Activated CD8-positive, alpha-beta T cell treated with anti-CD3 and anti-CD28 coated beads, Interleukin-2, amount 10 ng/mL, durations not matched to agents 7 days and 5 days (primary cell): ENCODE data around the gene DGKB. TPM values are rescaled to one million over a fixed set of nuclear protein-coding genes. Genes with fewer than 3 reads are reported as not detected.

Experiments used
- ATAC-seq: fragments of 150-1000 bp; cut with Tn5 transposase; one replicate; pipeline ENCODE4 v1.10.0; 2021; ENCODE audit warnings: moderate library complexity
- CTCF ChIA-PET: fragments of 350-600 bp; sonication (Branson Sonifier 250); formaldehyde crosslinking; loops from one replicate; lab custom pipeline; 2021; ENCODE audit warnings: antibody characterized with exemption; lab: Charles Lee
- POLR2A ChIA-PET: fragments of 350-600 bp; sonication (Branson Sonifier 250); formaldehyde crosslinking; loops from one replicate; lab custom pipeline; 2021; ENCODE audit warnings: antibody characterized with exemption; lab: Charles Lee
- DNase-seq: peaks from one replicate; pipeline ENCODE4 v3.0.0-alpha.2; 2020
- H3K27ac Mint-ChIP-seq: one replicate; pipeline ENCODE4 v1.8.0; 2021; ENCODE audit warnings: mild to moderate bottlenecking, mixed read lengths
- H3K27me3 Mint-ChIP-seq: one replicate; pipeline ENCODE4 v1.8.0; 2021; ENCODE audit warnings: low read depth, mixed read lengths
- H3K36me3 Mint-ChIP-seq: one replicate; pipeline ENCODE4 v1.8.0; 2021; ENCODE audit warnings: low read depth, mixed read lengths
- H3K4me1 Mint-ChIP-seq: one replicate; pipeline ENCODE4 v1.8.0; 2021; ENCODE audit warnings: low read depth, mixed read lengths
- H3K4me3 Mint-ChIP-seq: one replicate; pipeline ENCODE4 v1.8.0; 2021; ENCODE audit warnings: mild to moderate bottlenecking, mixed read lengths
- H3K9me3 Mint-ChIP-seq: one replicate; pipeline ENCODE4 v1.8.0; 2022; ENCODE audit warnings: mixed read lengths; ENCODE audit not compliant: insufficient read depth
- total RNA-seq, 2 experiments: library from RNA; stranded (reverse); gene quantifications; one replicate each; pipeline ENCODE4 v1.2.3, GENCODE V29; 2021

The DGKB gene
- total RNA-seq, 2 experiments from 2014 or later: not detected

DNA sequence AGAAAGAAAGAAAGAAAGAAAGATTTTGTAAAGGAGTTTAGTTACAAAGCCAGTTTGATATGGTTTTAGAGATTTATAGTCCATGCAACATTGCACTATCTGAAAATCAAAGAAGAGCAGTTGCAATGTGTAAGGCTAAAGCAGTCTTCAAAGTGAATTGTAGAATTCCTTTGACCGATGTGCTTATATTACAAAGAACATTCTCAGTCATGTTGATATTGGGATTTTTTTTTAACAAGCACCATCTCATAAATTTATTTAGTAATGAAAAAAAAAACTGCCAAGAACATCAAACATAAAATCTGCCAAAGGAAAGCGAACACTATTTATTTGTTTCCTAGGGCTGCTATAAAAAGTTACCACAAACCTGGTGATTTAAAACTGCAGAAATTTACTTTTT lies 133.3 kb downstream of the DGKB start:
- no peak for DNase-seq
- Mint-ChIP-seq H3K4me1 (no peaks in the 10 kb centered on the region), H3K36me3 (no peaks in the 10 kb centered on the region), H3K4me3 (no peak overlapping the region), H3K9me3 (peaks cover 6% of the 10 kb centered on the region), H3K27ac (no peak overlapping the region), H3K27me3 (no peaks in the 10 kb centered on the region)
- POLR2A ChIA-PET: no interaction called here
- CTCF ChIA-PET: no interaction called here
- ATAC-seq: no peak

DNA sequence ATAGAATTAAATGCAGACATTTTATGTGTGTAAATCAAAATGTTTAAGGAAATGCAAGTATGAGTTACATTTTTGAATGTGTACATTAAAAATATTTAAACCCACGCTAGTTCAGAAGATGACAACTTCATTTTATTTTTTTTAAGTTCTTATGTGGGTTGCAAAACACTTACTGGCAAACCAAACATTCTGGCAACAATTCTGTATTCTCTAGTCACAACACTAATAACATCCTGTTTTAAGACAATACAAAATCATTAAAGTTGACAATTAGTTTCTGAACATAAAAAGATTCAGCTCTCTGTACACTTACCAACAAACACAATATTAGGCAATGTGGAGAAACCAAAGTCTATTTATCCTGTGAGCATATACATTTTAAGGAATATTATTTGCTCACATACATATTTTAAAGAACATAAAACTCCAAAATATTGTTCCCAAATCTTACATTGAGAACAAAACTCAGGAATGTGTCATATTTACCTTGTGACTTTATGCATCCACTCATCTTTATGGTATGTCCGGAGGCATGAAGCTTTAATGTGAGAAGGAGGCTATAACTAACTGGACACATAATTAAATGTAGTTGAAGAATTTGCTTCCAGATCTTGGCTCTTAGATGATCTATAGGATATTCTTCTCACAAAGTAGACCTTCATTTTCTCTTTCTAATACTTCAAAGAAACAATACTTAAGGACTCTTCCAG lies 134.7 kb downstream of the DGKB start:
- H3K36me3 Mint-ChIP-seq: no peaks in the 10 kb centered on the region
- ChIA-PET POLR2A (no interaction called here), CTCF (no interaction called here)
- H3K27me3 Mint-ChIP-seq: no peaks in the 10 kb centered on the region
- no peak overlapping the region for H3K4me3 Mint-ChIP-seq
- ATAC-seq: no peak
- no peak overlapping the region for H3K27ac Mint-ChIP-seq
- no peak for DNase-seq
- H3K4me1 Mint-ChIP-seq: no peaks in the 10 kb centered on the region
- H3K9me3 Mint-ChIP-seq: peaks cover 6% of the 10 kb centered on the region

DNA sequence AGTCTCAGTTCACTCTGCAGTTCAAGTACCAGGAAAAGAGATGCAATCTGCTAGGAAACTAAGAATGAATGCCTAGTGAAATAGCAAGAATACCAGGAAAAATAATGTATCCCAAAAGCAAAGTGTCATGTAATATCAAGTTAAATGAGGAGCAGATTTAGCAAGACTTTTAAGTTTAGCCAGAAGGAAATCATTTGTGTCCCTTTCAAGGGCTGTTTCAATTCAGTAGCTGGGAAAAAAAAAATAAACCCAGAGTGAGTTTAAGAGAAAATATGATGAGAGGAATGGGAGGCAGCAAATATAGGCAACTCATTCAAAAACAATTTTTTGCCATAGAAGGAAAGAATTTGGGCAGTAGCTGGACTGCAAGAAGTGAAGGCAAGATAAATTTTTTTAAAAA lies 135.8 kb downstream of the DGKB start:
- no peak for ATAC-seq
- Mint-ChIP-seq H3K27ac (no peak overlapping the region), H3K27me3 (no peaks in the 10 kb centered on the region), H3K4me3 (no peak overlapping the region), H3K36me3 (no peaks in the 10 kb centered on the region), H3K9me3 (peaks cover 4% of the 10 kb centered on the region), H3K4me1 (no peaks in the 10 kb centered on the region)
- POLR2A ChIA-PET: no interaction called here
- CTCF ChIA-PET: no interaction called here
- DNase-seq: no peak

DNA sequence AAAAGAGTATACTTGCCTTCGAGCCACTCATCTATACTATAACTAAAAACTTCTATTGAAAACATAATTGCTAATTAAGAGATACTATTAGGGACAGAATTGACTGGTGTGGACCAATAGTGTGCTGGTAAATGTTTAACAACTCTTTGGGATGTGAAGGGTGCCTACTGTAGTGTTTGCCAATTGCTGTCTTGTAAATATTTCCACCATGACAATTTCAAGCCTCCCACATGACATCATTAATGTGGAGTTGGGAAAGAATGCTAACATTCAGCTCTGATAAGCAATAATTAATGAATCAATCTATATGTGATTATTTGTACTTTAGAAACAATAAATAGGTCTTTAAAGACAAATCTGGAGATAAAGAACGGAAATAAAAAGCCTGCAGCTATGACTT lies 136.8 kb downstream of the DGKB start:
- ATAC-seq (no peak), DNase-seq (no peak)
- ChIA-PET POLR2A (no interaction called here), CTCF (no interaction called here)
- Mint-ChIP-seq H3K36me3 (no peaks in the 10 kb centered on the region), H3K27me3 (no peaks in the 10 kb centered on the region), H3K4me1 (no peaks in the 10 kb centered on the region), H3K9me3 (peaks cover 4% of the 10 kb centered on the region), H3K4me3 (no peak overlapping the region), H3K27ac (no peak overlapping the region)

DNA sequence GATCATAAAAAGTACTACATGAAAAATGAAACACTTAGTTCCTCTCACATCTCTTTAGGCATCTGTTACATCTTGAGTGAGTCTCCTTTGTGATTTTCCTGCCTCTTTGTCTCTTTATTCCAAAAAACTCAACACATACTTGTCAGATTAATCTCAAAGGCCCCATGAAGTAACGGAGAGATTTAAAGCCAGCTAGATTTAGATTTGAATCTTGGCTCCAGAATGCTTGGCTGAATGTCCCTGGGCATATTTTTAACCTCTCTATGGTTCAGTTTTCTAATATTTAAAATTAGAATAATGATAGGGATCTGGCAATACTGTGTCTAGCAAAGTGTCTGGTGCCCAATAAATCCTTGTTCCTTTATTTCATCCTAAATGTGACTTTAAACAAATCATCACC lies 140.0 kb downstream of the DGKB start:
- ChIA-PET CTCF (no interaction called here), POLR2A (no interaction called here)
- H3K36me3 Mint-ChIP-seq: no peaks in the 10 kb centered on the region
- H3K4me3 Mint-ChIP-seq: no peak overlapping the region
- no peak for ATAC-seq
- peaks cover 4% of the 10 kb centered on the region for H3K9me3 Mint-ChIP-seq
- DNase-seq: no peak
- H3K27me3 Mint-ChIP-seq: no peaks in the 10 kb centered on the region
- no peaks in the 10 kb centered on the region for H3K4me1 Mint-ChIP-seq
- no peak overlapping the region for H3K27ac Mint-ChIP-seq

DNA sequence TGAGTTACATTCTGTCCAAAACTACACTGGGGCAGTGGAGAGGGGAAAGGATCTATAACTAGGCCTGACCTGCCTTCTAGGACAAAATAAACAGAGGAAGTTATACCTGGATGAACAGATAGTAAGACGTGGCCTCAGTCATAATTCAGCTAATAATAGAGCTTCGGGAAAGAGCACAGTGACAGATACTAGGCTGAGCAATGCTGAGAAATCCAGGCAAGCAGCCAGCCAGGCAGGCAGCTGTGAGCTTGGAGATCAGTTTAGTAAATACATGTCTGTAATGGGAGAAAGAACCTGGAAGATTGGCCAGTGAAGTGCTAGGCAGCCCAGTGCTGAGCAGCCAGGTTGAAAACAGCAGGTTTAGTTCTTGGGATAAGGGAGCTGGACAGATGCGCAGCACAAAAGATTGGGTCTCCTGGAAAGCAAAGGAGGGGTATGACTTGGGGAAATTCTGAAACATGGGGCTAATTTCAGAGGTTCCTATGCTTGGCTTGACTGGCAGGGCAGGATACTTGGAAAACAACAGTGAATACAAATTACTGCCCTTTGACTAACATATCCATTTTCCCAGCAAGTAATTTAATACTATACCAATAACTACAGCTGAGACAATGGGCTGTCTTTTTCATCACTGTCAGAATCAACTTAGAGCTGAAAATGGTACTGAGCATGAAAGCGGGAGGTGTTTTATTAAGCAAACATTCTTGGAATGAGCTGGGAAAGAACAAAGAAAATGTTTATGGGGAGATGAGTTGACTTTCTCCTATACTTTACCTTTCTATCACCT lies 140.8 kb downstream of the DGKB start:
- ATAC-seq (no peak), DNase-seq (no peak)
- ChIA-PET POLR2A (no interaction called here), CTCF (no interaction called here)
- H3K36me3 Mint-ChIP-seq: no peaks in the 10 kb centered on the region
- H3K4me1 Mint-ChIP-seq: no peaks in the 10 kb centered on the region
- no peaks in the 10 kb centered on the region for H3K27me3 Mint-ChIP-seq
- H3K9me3 Mint-ChIP-seq: peaks cover 4% of the 10 kb centered on the region
- no peak overlapping the region for H3K4me3 Mint-ChIP-seq
- no peak overlapping the region for H3K27ac Mint-ChIP-seq

DNA sequence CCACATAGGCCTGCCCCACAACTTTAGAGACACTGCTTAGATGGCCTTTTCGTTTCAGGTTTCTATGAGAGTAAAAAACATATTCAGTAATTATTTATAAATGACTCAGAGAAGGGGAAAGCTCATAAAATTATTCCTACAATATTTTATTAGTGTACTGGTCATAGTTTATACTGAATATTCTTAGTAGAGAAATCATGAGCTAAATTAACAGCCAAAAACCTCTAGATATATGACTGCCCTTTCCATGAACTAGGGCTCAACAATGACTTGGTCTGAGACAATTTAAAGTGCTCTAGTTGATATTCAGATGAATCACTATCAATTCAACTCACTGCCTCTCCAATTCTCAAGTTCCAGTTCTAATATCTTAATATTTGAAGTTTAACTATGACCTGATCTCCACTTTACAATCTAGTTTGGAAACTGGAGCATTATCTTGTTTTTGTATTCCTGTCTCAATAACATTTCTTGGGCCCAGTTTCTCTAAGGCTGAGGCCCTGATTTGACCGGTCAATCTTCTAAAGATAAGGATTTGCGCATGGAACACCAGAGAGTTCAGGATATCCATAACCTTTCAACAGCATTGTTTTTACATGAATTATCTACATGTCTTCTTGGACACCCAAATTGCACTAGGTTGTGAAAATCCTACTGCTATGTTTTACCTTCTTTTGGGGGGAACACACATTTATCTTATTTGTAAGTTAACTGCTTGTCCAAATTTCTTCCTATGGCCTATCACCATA lies 141.6 kb downstream of the DGKB start:
- Mint-ChIP-seq H3K4me3 (no peak overlapping the region), H3K27me3 (no peaks in the 10 kb centered on the region), H3K9me3 (peaks cover 4% of the 10 kb centered on the region), H3K4me1 (no peaks in the 10 kb centered on the region), H3K27ac (no peak overlapping the region), H3K36me3 (no peaks in the 10 kb centered on the region)
- ATAC-seq: no peak
- CTCF ChIA-PET: no interaction called here
- POLR2A ChIA-PET: no interaction called here
- no peak for DNase-seq

DNA sequence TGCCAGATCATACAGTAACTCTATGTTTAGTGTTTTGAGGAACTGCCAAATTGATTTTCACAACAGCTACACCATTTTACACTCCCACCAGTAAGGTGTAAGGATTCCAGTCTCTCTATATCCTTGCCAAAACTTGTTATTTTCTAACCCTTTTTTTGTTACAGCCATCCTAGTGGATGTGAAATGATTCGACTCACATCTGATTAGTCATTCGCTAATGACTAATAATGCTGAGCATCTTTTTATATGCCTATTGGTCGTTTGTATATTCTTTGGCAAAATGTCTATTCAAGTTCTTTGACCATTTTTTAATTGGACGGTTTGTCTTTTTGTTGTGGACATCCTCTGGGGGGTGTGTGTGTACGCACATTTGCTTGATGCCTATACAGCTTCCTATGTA lies 142.8 kb downstream of the DGKB start:
- ATAC-seq: no peak
- ChIA-PET CTCF (no interaction called here), POLR2A (no interaction called here)
- H3K27ac Mint-ChIP-seq: no peak overlapping the region
- no peaks in the 10 kb centered on the region for H3K27me3 Mint-ChIP-seq
- no peaks in the 10 kb centered on the region for H3K4me1 Mint-ChIP-seq
- no peaks in the 10 kb centered on the region for H3K36me3 Mint-ChIP-seq
- H3K9me3 Mint-ChIP-seq: peaks cover 4% of the 10 kb centered on the region
- no peak for DNase-seq
- no peak overlapping the region for H3K4me3 Mint-ChIP-seq

DNA sequence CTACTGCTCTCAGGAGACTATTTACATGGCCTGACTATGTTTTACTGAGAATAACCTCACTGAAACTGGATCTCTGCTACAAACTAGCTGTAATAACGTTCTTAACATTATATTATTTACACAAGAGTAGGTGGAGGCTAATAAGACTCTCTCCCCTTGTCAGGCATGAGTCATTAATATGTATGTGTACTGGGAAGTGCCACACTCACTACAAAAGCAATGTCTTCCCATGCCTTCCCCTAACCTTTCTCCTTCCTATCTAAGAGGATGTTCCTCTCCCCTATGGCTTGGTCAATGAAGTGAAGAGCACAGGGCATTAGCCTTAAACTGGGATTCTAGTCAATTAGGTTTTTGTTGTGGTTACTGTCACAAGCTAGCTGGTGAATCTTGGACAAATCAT lies 147.9 kb downstream of the DGKB start:
- Mint-ChIP-seq H3K27ac (no peak overlapping the region), H3K4me3 (no peak overlapping the region), H3K4me1 (no peaks in the 10 kb centered on the region), H3K36me3 (no peaks in the 10 kb centered on the region), H3K9me3 (no peaks in the 10 kb centered on the region), H3K27me3 (no peaks in the 10 kb centered on the region)
- DNase-seq: no peak
- CTCF ChIA-PET: no interaction called here
- POLR2A ChIA-PET: no interaction called here
- ATAC-seq: no peak

DNA sequence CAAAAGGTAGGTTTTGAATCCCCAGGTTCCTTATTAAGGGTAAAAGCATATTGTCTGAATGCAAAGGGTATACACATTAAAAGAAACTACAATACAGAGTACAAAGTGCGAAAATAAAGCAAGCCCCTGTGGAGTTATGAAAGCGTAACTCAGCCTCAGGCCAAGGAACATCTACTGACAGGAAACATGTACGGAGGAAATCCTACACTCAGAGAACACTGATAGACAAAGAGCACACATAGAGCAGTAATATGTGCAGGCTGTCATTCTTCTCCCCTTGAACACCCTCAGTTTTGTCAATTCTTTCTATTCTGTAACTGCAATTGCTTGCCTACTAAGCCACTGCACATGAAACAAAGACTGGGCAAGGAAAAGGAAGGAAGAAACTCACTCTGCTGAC lies 150.2 kb downstream of the DGKB start:
- POLR2A ChIA-PET: no interaction called here
- DNase-seq (no peak), ATAC-seq (no peak)
- no peak overlapping the region for H3K4me3 Mint-ChIP-seq
- no peaks in the 10 kb centered on the region for H3K27me3 Mint-ChIP-seq
- CTCF ChIA-PET: no interaction called here
- H3K36me3 Mint-ChIP-seq: no peaks in the 10 kb centered on the region
- no peak overlapping the region for H3K27ac Mint-ChIP-seq
- peaks cover 4% of the 10 kb centered on the region for H3K9me3 Mint-ChIP-seq
- no peaks in the 10 kb centered on the region for H3K4me1 Mint-ChIP-seq

DNA sequence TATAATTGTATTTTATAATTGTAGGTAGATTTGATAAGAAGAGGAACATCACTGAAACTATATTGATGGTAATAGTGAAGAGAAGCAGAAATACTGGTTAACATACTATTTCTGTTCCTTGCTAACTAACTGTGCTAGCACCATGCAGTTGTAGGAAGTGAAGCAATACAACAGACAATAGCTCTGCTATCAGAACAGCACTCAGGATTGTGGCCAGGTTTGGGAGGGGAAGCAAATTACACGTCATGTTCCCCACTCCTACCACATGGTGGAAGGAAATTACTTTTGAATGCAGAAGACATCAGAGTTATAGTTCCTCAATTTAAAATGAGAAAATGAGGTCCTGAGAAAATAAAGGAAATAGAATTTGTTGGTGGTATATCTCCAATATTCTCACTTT lies 151.1 kb downstream of the DGKB start:
- POLR2A ChIA-PET: no interaction called here
- ATAC-seq (no peak), DNase-seq (no peak)
- Mint-ChIP-seq H3K4me1 (no peaks in the 10 kb centered on the region), H3K4me3 (no peak overlapping the region), H3K9me3 (peaks cover 7% of the 10 kb centered on the region), H3K27ac (no peak overlapping the region), H3K36me3 (no peaks in the 10 kb centered on the region), H3K27me3 (no peaks in the 10 kb centered on the region)
- CTCF ChIA-PET: no interaction called here

DNA sequence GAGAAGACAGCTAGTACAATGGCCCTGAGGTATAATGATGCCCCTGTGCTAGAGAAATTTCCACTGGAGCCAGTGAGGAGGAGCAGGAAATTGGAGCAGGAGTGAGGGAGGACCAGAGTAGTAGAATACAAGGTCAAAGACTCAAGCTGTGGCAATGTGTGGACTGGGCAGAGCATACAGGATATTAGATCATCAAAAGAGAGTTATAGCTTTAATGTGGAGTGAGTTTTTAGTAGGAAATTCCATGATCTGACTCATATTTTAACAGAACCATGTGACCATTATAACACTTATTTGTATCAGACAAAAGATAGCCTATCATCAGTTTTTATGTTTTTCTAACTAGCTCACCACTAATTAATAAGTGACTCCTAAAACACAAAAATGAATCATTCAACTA lies 154.1 kb downstream of the DGKB start:
- no peak overlapping the region for H3K4me3 Mint-ChIP-seq
- H3K27ac Mint-ChIP-seq: no peak overlapping the region
- no peaks in the 10 kb centered on the region for H3K27me3 Mint-ChIP-seq
- ChIA-PET CTCF (no interaction called here), POLR2A (no interaction called here)
- H3K36me3 Mint-ChIP-seq: no peaks in the 10 kb centered on the region
- peaks cover 20% of the 10 kb centered on the region for H3K9me3 Mint-ChIP-seq
- H3K4me1 Mint-ChIP-seq: no peaks in the 10 kb centered on the region
- no peak for ATAC-seq
- DNase-seq: no peak
